Neuronal stem cell (in vitro differentiated cells): Measurements from ENCODE around the gene TMEM145.

Source experiments
- DNase-seq: peaks from one replicate; pipeline ENCODE4 v3.0.0-alpha.2; 2013; ENCODE audit warnings: low spot score
- H2AFZ ChIP-seq: one replicate; pipeline ENCODE4 v1.6.1; 2013; ENCODE audit warnings: mild to moderate bottlenecking, low read length, inconsistent platforms
- H2AK5ac ChIP-seq: 2 replicates; pipeline ENCODE4 v1.6.1; 2013; ENCODE audit warnings: low read depth, mild to moderate bottlenecking, inconsistent platforms, low read length, moderate library complexity, mixed read lengths
- H2BK120ac ChIP-seq: 2 replicates; pipeline ENCODE4 v1.6.1; 2013; ENCODE audit warnings: low read depth, mild to moderate bottlenecking, inconsistent platforms, low read length, moderate library complexity, mixed read lengths
- H2BK12ac ChIP-seq: one replicate; pipeline ENCODE4 v1.6.1; 2013; ENCODE audit warnings: low read length, inconsistent platforms
- H2BK15ac ChIP-seq: 2 replicates; pipeline ENCODE4 v1.6.1; 2013; ENCODE audit warnings: mild to moderate bottlenecking, low read length, inconsistent platforms, mixed read lengths
- H2BK5ac ChIP-seq: one replicate; pipeline ENCODE4 v1.6.1; 2013; ENCODE audit warnings: inconsistent platforms, mild to moderate bottlenecking, low read length, moderate library complexity
- H3K14ac ChIP-seq: one replicate; pipeline ENCODE4 v1.6.1; 2013; ENCODE audit warnings: low read length, inconsistent platforms
- H3K18ac ChIP-seq: 2 replicates; pipeline ENCODE4 v1.6.1; 2013; ENCODE audit warnings: low read length, inconsistent platforms
- H3K23ac ChIP-seq: 2 replicates; pipeline ENCODE4 v1.6.1; 2013; ENCODE audit warnings: low read depth, mild to moderate bottlenecking, mixed read lengths, low read length, inconsistent platforms; ENCODE audit not compliant: poor library complexity
- H3K27ac ChIP-seq: replicated peaks from 3 replicates; pipeline ENCODE4 v1.5.1; 2013; ENCODE audit warnings: low read length, inconsistent platforms
- H3K27me3 ChIP-seq, 3 experiments: 2 replicates each; pipeline ENCODE4 v1.6.1; 2013; ENCODE audit warnings: low read length in 3 of 3, mild to moderate bottlenecking in 2 of 3, inconsistent platforms in 1 of 3, low read depth in 1 of 3, mixed read lengths in 1 of 3, moderate library complexity in 1 of 3; ENCODE audit not compliant: control insufficient read depth in 3 of 3, insufficient read depth in 3 of 3
- H3K36me3 ChIP-seq, 2 donors: replicated peaks in 1 of 2; 2 replicates each; pipeline ENCODE4 v1.6.1; 2013; ENCODE audit warnings: low read length in 2 of 2; ENCODE audit not compliant: control insufficient read depth in 2 of 2, insufficient read depth in 2 of 2
- H3K4ac ChIP-seq: 2 replicates; pipeline ENCODE4 v1.6.1; 2013; ENCODE audit warnings: inconsistent platforms, mild to moderate bottlenecking, low read length, moderate library complexity
- H3K4me1 ChIP-seq, 2 donors: 1 replicate in 1 of 2; 2 replicates in 1 of 2; pipeline ENCODE4 v1.6.1; 2013; ENCODE audit warnings: low read length in 2 of 2, low read depth in 1 of 2; ENCODE audit not compliant: control insufficient read depth in 2 of 2, insufficient read depth in 1 of 2
- H3K4me2 ChIP-seq: one replicate; pipeline ENCODE4 v1.6.1; 2013; ENCODE audit warnings: mild to moderate bottlenecking, low read length, inconsistent platforms; ENCODE audit not compliant: insufficient read depth, poor library complexity, severe bottlenecking
- H3K4me3 ChIP-seq, 2 donors: 2 replicates each; pipeline ENCODE4 v1.5.1; 2013; ENCODE audit warnings: low read length in 2 of 2, mild to moderate bottlenecking in 2 of 2, inconsistent platforms in 1 of 2, moderate library complexity in 1 of 2
- H3K79me1 ChIP-seq: one replicate; pipeline ENCODE4 v1.6.1; 2013; ENCODE audit warnings: low read depth, mild to moderate bottlenecking, inconsistent platforms, low read length, moderate library complexity
- H3K9ac ChIP-seq: one replicate; pipeline ENCODE4 v1.6.1; 2013; ENCODE audit warnings: mild to moderate bottlenecking, low read depth, low read length, inconsistent platforms; ENCODE audit not compliant: poor library complexity
- H3K9me3 ChIP-seq, 2 donors: replicated peaks in 1 of 2; 2 replicates each; pipeline versions ENCODE3 to v1.6.1; 2013; ENCODE audit warnings: low read length in 2 of 2, mild to moderate bottlenecking in 2 of 2, inconsistent platforms in 1 of 2, low read depth in 1 of 2, mixed read lengths in 1 of 2, moderate library complexity in 1 of 2; ENCODE audit not compliant: control insufficient read depth in 2 of 2, insufficient read depth in 1 of 2
- H4K8ac ChIP-seq: one replicate; pipeline ENCODE4 v1.6.1; 2013; ENCODE audit warnings: low read depth, mild to moderate bottlenecking, inconsistent platforms, low read length, moderate library complexity
- H4K91ac ChIP-seq: one replicate; pipeline ENCODE4 v1.6.1; 2013; ENCODE audit warnings: low read length, low read depth, mild to moderate bottlenecking, inconsistent platforms; ENCODE audit not compliant: poor library complexity
- WGBS, 2 donors: extraction: QIAGEN DNeasy Blood & Tissue Kit; methylation state at CpG; one replicate each; pipeline ENCODE4 v1.1.7; 2013; ENCODE audit warnings: missing lambda C conversion rate in 2 of 2, mixed read lengths in 1 of 2; ENCODE audit not compliant: insufficient read length in 2 of 2, insufficient replicate concordance in 1 of 2; ENCODE audit errors: extremely low coverage in 2 of 2; 5-methylcytosine and 5-hydroxymethylcytosine counted together

TMEM145 gene

GRCh38 chr19:42301646-42302203 is 11.4 kb upstream of the TMEM145 start, which contains the start of gene PRR19:
Gene PRR19, plus strand, starts transcription at chr19:42302132. Its CDS starts 7,453 bp downstream, at chr19:42309585.
- peak within 1 kb of the TSS; percentile 98 for H2BK5ac ChIP-seq
- peaks cover 15 to 37% of the 10 kb centered on the region in 2 donors for H3K36me3 ChIP-seq
- no CpG with 5 or more reads among the region's 21 CpGs for WGBS, 2 donors
- H3K4me3 ChIP-seq, result peak within 1 kb of the TSS; percentile 93 to 96
- H3K14ac ChIP-seq, result peak within 1 kb of the TSS; percentile 99
- H3K9ac ChIP-seq, result peak within 1 kb of the TSS; percentile 100
- H2AK5ac ChIP-seq, result peak within 1 kb of the TSS; percentile 73
- peaks cover 10 to 13% of the 10 kb centered on the region in 2 donors for H3K4me1 ChIP-seq
- H4K91ac ChIP-seq, result peak within 1 kb of the TSS; percentile 79
- H2BK12ac ChIP-seq, result peak within 1 kb of the TSS; percentile 82
- no peak for DNase-seq
- peak within 1 kb of the TSS; percentile 82 for H4K8ac ChIP-seq
- H3K4ac ChIP-seq, result peak within 1 kb of the TSS; percentile 97
- H2AFZ ChIP-seq, result peak within 1 kb of the TSS; percentile 90
- H3K18ac ChIP-seq, result peak within 1 kb of the TSS; percentile 100
- H2BK15ac ChIP-seq, result peak within 1 kb of the TSS; percentile 99
- peaks cover 2% of the 10 kb centered on the region for H3K79me1 ChIP-seq
- H3K4me2 ChIP-seq, result peak within 1 kb of the TSS; percentile 78
- no peaks in the 10 kb centered on the region for H3K27me3 ChIP-seq
- peak within 1 kb of the TSS; percentile 91 for H3K23ac ChIP-seq
- H3K27ac ChIP-seq, result peak within 1 kb of the TSS; percentile 87
- H3K9me3 ChIP-seq, result no peaks in the 10 kb centered on the region
- peak within 1 kb of the TSS; percentile 96 for H2BK120ac ChIP-seq

- H4K8ac ChIP-seq, result no peak overlapping the region
- H3K4me2 ChIP-seq, result peak overlapping the region; percentile 57
- H3K9me3 ChIP-seq, result no peaks in the 10 kb centered on the region
- no peak overlapping the region for H2BK12ac ChIP-seq
- no CpG with 5 or more reads among the region's 11 CpGs for WGBS, 2 donors
- peak overlapping the region; percentile 82 for H3K18ac ChIP-seq
- H2BK120ac ChIP-seq, result peak overlapping the region; percentile 1
- H3K4me1 ChIP-seq, result peaks cover 10 to 13% of the 10 kb centered on the region in 2 donors
- no peaks in the 10 kb centered on the region for H3K27me3 ChIP-seq
- H3K14ac ChIP-seq, result no peak overlapping the region
- peak overlapping the region; percentile 34 for H4K91ac ChIP-seq
- no peak overlapping the region for H2BK5ac ChIP-seq
- H3K27ac ChIP-seq, result peak overlapping the region; percentile 70
- peak overlapping the region in 1 of 2 donors; percentile 93 for H3K4me3 ChIP-seq
- no peak overlapping the region for H3K9ac ChIP-seq
- DNase-seq, result no peak
- H2AK5ac ChIP-seq, result no peak overlapping the region
- no peak overlapping the region for H3K4ac ChIP-seq
- no peak overlapping the region for H3K23ac ChIP-seq
- H3K79me1 ChIP-seq, result peaks cover 2% of the 10 kb centered on the region
- H2BK15ac ChIP-seq, result no peak overlapping the region
- peaks cover 9 to 27% of the 10 kb centered on the region in 2 donors for H3K36me3 ChIP-seq
- H2AFZ ChIP-seq, result peak overlapping the region; percentile 90
Measured at GRCh38 chr19:42303101-42303464, 10.0 kb upstream of the TMEM145 start.

GRCh38 chr19:42303876-42304275 is 9.2 kb upstream of the TMEM145 start:
- H3K4me1 ChIP-seq, result peaks cover 10 to 13% of the 10 kb centered on the region in 2 donors
- WGBS, 2 donors, result no CpG with 5 or more reads among the region's 8 CpGs
- no peak overlapping the region for H2BK120ac ChIP-seq
- peaks cover 6 to 21% of the 10 kb centered on the region in 2 donors for H3K36me3 ChIP-seq
- no peak overlapping the region for H4K91ac ChIP-seq
- no peak overlapping the region for H2BK5ac ChIP-seq
- no peak overlapping the region for H3K27ac ChIP-seq
- H3K23ac ChIP-seq, result no peak overlapping the region
- no peak overlapping the region for H4K8ac ChIP-seq
- H2AK5ac ChIP-seq, result peak overlapping the region; percentile 81
- H3K14ac ChIP-seq, result no peak overlapping the region
- H3K4me3 ChIP-seq, result no peak overlapping the region
- no peak overlapping the region for H3K4me2 ChIP-seq
- no peak overlapping the region for H2BK15ac ChIP-seq
- H3K79me1 ChIP-seq, result peaks cover 2% of the 10 kb centered on the region
- H3K9ac ChIP-seq, result no peak overlapping the region
- H3K18ac ChIP-seq, result no peak overlapping the region
- H3K4ac ChIP-seq, result no peak overlapping the region
- no peak for DNase-seq
- H3K27me3 ChIP-seq, result no peaks in the 10 kb centered on the region
- no peak overlapping the region for H2BK12ac ChIP-seq
- peak overlapping the region; percentile 90 for H2AFZ ChIP-seq
- H3K9me3 ChIP-seq, result no peaks in the 10 kb centered on the region

- Histone ChIP-seq H3K27me3 (no peaks in the 10 kb centered on the region), H3K27ac (no peak overlapping the region), H4K8ac (peak overlapping the region; percentile 9), H2BK12ac (peak overlapping the region; percentile 49), H2AFZ (no peak overlapping the region), H2BK120ac (no peak overlapping the region), H2AK5ac (peak overlapping the region; percentile 91), H3K4ac (no peak overlapping the region), H3K18ac (peak overlapping the region; percentile 72), H3K4me1 (peaks cover 7 to 10% of the 10 kb centered on the region in 2 donors), H4K91ac (no peak overlapping the region), H3K4me2 (no peak overlapping the region), H3K23ac (no peak overlapping the region), H3K4me3 (peak overlapping the region in 1 of 2 donors; percentile 21), H3K14ac (no peak overlapping the region), H3K79me1 (peaks cover 2% of the 10 kb centered on the region), H2BK5ac (peak overlapping the region; percentile 71), H3K36me3 (no peaks in the 10 kb centered on the region), H3K9ac (no peak overlapping the region), H2BK15ac (peak overlapping the region; percentile 14), H3K9me3 (no peaks in the 10 kb centered on the region)
- no CpG with 5 or more reads among the region's 22 CpGs for WGBS, 2 donors
- DNase-seq, result no peak
Measured at GRCh38 chr19:42306646-42307045, 6.5 kb upstream of the TMEM145 start.
